ENCODE data around the gene MIPOL1. TPM values are rescaled to one million over a fixed set of nuclear protein-coding genes. Genes with fewer than 3 reads are reported as not detected.
"Not testable (repeated sequence)": the region's sequence is repeated elsewhere in the genome, so short reads cannot be mapped to it uniquely, and the experiment has no call there.

The MIPOL1 gene
- total and polyA plus RNA-seq, 7 donors: 0.77 to 5.6 (median 5.1) TPM

GRCh38 chr14:37185670-37186069 is 12.1 kb upstream of the MIPOL1 start:
- Histone ChIP-seq H3K4me3 (no peak overlapping the region), H3K27ac (no peak overlapping the region), H3K27me3 (ENCODE audit: insufficient read depth in 3 of 3, low read length in 2 of 3) (no peaks in the 10 kb centered on the region), H3K9me3 (no peaks in the 10 kb centered on the region), H3K4me1 (no peaks in the 10 kb centered on the region), H3K36me3 (ENCODE audit: insufficient read depth in 1 of 2, low read depth in 1 of 2) (no peaks in the 10 kb centered on the region)
- no peak for TF ChIP-seq CTCF (IDR thresholded peaks at IDR 0.05)
- intact Hi-C loops (cut with DNase I): no loop called here
- DNase-seq: no peak
- no peak for ATAC-seq

- WGBS, 3 donors: 83 to 90% (median 86%) methylated on average over 1 of the region's 1 CpG
- Histone ChIP-seq H3K4me1 (no peaks in the 10 kb centered on the region), H3K36me3 (ENCODE audit: insufficient read depth in 1 of 2, low read depth in 1 of 2) (no peaks in the 10 kb centered on the region), H3K9me3 (no peaks in the 10 kb centered on the region), H3K27ac (no peak overlapping the region), H3K27me3 (ENCODE audit: insufficient read depth in 3 of 3, low read length in 2 of 3) (no peaks in the 10 kb centered on the region), H3K4me3 (no peak overlapping the region)
- no peak for ATAC-seq
- TF ChIP-seq CTCF (IDR thresholded peaks at IDR 0.05): no peak
- no peak for DNase-seq
- intact Hi-C loops (cut with DNase I): no loop called here
Observed at GRCh38 chr14:37186865-37187264, 10.9 kb upstream of the MIPOL1 start.

GRCh38 chr14:37187294-37187693 is 10.4 kb upstream of the MIPOL1 start:
- H3K4me3 ChIP-seq: no peak overlapping the region
- no peak for ATAC-seq
- H3K36me3 ChIP-seq (ENCODE audit: insufficient read depth in 1 of 2, low read depth in 1 of 2): no peaks in the 10 kb centered on the region
- intact Hi-C loops (cut with DNase I): no loop called here
- 55 to 68% (median 61%) methylated on average over 3 of the region's 3 CpGs for WGBS, 3 donors
- no peaks in the 10 kb centered on the region for H3K9me3 ChIP-seq
- no peak for TF ChIP-seq CTCF (IDR thresholded peaks at IDR 0.05)
- DNase-seq: no peak
- H3K27me3 ChIP-seq (ENCODE audit: insufficient read depth in 3 of 3, low read length in 2 of 3): no peaks in the 10 kb centered on the region
- no peaks in the 10 kb centered on the region for H3K4me1 ChIP-seq
- no peak overlapping the region for H3K27ac ChIP-seq

GRCh38 chr14:37187840-37188577 is 9.7 kb upstream of the MIPOL1 start:
- H3K4me1 ChIP-seq; H3K27me3 ChIP-seq (ENCODE audit: insufficient read depth in 3 of 3, low read length in 2 of 3); H3K9me3 ChIP-seq; ATAC-seq; H3K36me3 ChIP-seq (ENCODE audit: insufficient read depth in 1 of 2, low read depth in 1 of 2); DNase-seq; intact Hi-C loops (cut with DNase I); H3K27ac ChIP-seq; H3K4me3 ChIP-seq: not testable (repeated sequence)
- 66 to 75% (median 73%) methylated on average over 9 of the region's 9 CpGs for WGBS, 3 donors

GRCh38 chr14:37189733-37190132 is 8.0 kb upstream of the MIPOL1 start:
- intact Hi-C loops (cut with DNase I): not testable (repeated sequence)

GRCh38 chr14:37194698-37195097 is 3.0 kb upstream of the MIPOL1 start:
- intact Hi-C loops (cut with DNase I): no loop called here
- WGBS, 3 donors: 86 to 94% (median 93%) methylated on average over 2 of the region's 2 CpGs
- Histone ChIP-seq H3K27ac (no peak overlapping the region), H3K9me3 (no peaks in the 10 kb centered on the region), H3K27me3 (ENCODE audit: insufficient read depth in 3 of 3, low read length in 2 of 3) (no peaks in the 10 kb centered on the region), H3K4me3 (no peak overlapping the region), H3K36me3 (ENCODE audit: insufficient read depth in 1 of 2, low read depth in 1 of 2) (no peaks in the 10 kb centered on the region), H3K4me1 (peaks cover 6% of the 10 kb centered on the region)
- no peak for DNase-seq
- no peak for TF ChIP-seq CTCF (IDR thresholded peaks at IDR 0.05)
- no peak for ATAC-seq

More at GRCh38 chr14:37189733-37190132, 8.0 kb upstream of the MIPOL1 start:
- H3K27me3 ChIP-seq (ENCODE audit: insufficient read depth in 3 of 3, low read length in 2 of 3); H3K27ac ChIP-seq; H3K36me3 ChIP-seq (ENCODE audit: insufficient read depth in 1 of 2, low read depth in 1 of 2); DNase-seq; ATAC-seq; H3K4me1 ChIP-seq; H3K4me3 ChIP-seq; H3K9me3 ChIP-seq: not testable (repeated sequence)
- WGBS, 3 donors: 83 to 98% (median 92%) methylated on average over 2 of the region's 2 CpGs

All from psoas muscle (tissue), 8 donors.